Dermis microvascular lymphatic vessel endothelial cell (primary cell): ENCODE data around the gene TGM3. TPM values are rescaled to one million over a fixed set of nuclear protein-coding genes. Genes with fewer than 3 reads are reported as not detected.
"Not testable (repeated sequence)": the region's sequence is repeated elsewhere in the genome, so short reads cannot be mapped to it uniquely, and the experiment has no call there.

Experiments
- DNase-seq, 2 donors: peaks; one replicate each; pipeline versions ENCODE4 v3.0.0 to v3.0.0-alpha.2; 2010; ENCODE audit warnings: low read depth in 2 of 2
- total RNA-seq: library from RNA; depleted of rRNA; stranded (reverse); fragments of >200 nt; gene quantifications from 2 replicates; pipeline ENCODE4 v1.2.1, GENCODE V29; 2014

The TGM3 gene
- not detected in 2 replicates for total RNA-seq

GRCh38 chr20:2295886-2296515, at the start of gene TGM3:
Gene TGM3, plus strand, starts transcription at chr20:2296001. Its CDS starts 63 bp downstream, at chr20:2296064.
- DNase-seq = no peak

- no peak for DNase-seq
Measured at GRCh38 chr20:2246069-2246491, 49.7 kb upstream of the TGM3 start.

GRCh38 chr20:2248837-2249236, 47.0 kb upstream of the TGM3 start:
- no peak for DNase-seq

- no peak for DNase-seq
Measured at GRCh38 chr20:2249935-2250334, 45.9 kb upstream of the TGM3 start.

GRCh38 chr20:2252419-2252997, 43.3 kb upstream of the TGM3 start:
- DNase-seq = no peak

- DNase-seq = no peak
Measured at GRCh38 chr20:2253256-2253655, 42.5 kb upstream of the TGM3 start.

GRCh38 chr20:2254333-2254732, 41.5 kb upstream of the TGM3 start:
- no peak for DNase-seq

GRCh38 chr20:2255926-2256531, 39.8 kb upstream of the TGM3 start:
- DNase-seq = no peak

GRCh38 chr20:2259731-2260130, 36.1 kb upstream of the TGM3 start:
- no peak for DNase-seq

GRCh38 chr20:2260250-2260649, 35.6 kb upstream of the TGM3 start:
- no peak for DNase-seq

GRCh38 chr20:2261046-2261485, 34.7 kb upstream of the TGM3 start:
- peak in 1 of 2 donors; percentile 25 for DNase-seq

- DNase-seq = no peak
Measured at GRCh38 chr20:2261629-2262028, 34.2 kb upstream of the TGM3 start.

GRCh38 chr20:2264118-2264517, 31.7 kb upstream of the TGM3 start:
- DNase-seq = no peak

GRCh38 chr20:2264621-2265374, 31.0 kb upstream of the TGM3 start:
- DNase-seq = not testable (repeated sequence)

- DNase-seq = no peak
Measured at GRCh38 chr20:2273634-2274302, 22.0 kb upstream of the TGM3 start.

GRCh38 chr20:2276015-2276414, 19.8 kb upstream of the TGM3 start:
- no peak for DNase-seq

GRCh38 chr20:2279253-2279779, 16.5 kb upstream of the TGM3 start:
- peak in 1 of 2 donors; percentile 75 for DNase-seq

GRCh38 chr20:2280082-2280481, 15.7 kb upstream of the TGM3 start:
- DNase-seq = no peak

- no peak for DNase-seq
Measured at GRCh38 chr20:2281563-2281962, 14.2 kb upstream of the TGM3 start.

GRCh38 chr20:2282181-2282580, 13.6 kb upstream of the TGM3 start:
- DNase-seq = no peak

- DNase-seq = no peak
Measured at GRCh38 chr20:2283706-2284423, 11.9 kb upstream of the TGM3 start.
